Left ventricle myocardium superior (tissue), 1 donor: ENCODE results near the gene CD200. TPM values are rescaled to one million over a fixed set of nuclear protein-coding genes. Genes with fewer than 3 reads are reported as not detected.

Source experiments
- ATAC-seq: fragments of 200-7000 bp; cut with Tn5 transposase; one replicate; pipeline ENCODE4 v1.9.1; 2020; ENCODE audit warnings: mild to moderate bottlenecking, moderate library complexity
- DNase-seq: peaks from one replicate; pipeline ENCODE4 v3.0.0-alpha.2; 2020
- intact Hi-C: fragments of 100-400 bp; cut with micrococcal nuclease; formaldehyde crosslinking; loops from one replicate; pipeline ENCODE4 v1.11.0; 2022
- total RNA-seq: library from RNA; stranded (reverse); fragmentation: NEBNext Ultra II Directional; extraction: Animal tissue kit (Norgen Biotek cat#: 25700); gene quantifications from one replicate; pipeline ENCODE4 v1.2.1, GENCODE V29; 2021
- donor health status: DM: no; HTN: yes; CAD: no; lungs with severe emphysema.

Gene CD200
- total RNA-seq, 1 donor from 2014 or later, result 1.3 TPM

- DNase-seq, result no peak
- no peak for ATAC-seq
- intact Hi-C loops, result no loop called here
These were observed 18.9 kb downstream of the CD200 start for GRCh38 chr3:112351823-112352222.

DNA sequence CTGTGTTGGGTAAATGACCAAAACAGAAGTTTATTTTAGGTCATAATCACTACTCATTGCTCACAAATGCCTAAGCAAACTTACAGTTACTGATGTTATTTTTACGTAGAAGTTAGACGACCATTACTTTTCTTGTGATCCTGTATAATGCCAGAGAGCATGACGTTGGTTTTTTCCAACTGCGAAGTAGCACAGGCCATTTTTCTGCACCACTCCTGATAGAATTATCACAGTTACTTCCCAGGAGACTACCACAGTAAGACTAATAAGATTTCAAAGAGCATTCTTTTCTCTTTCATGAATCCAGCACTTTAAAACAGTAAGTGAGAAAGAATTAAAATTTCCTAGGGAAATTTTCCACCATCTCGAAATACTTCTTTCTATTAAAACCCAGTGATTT is 19.8 kb downstream of the CD200 start:
- intact Hi-C loops, result no loop called here
- ATAC-seq (no peak), DNase-seq (no peak)

DNA sequence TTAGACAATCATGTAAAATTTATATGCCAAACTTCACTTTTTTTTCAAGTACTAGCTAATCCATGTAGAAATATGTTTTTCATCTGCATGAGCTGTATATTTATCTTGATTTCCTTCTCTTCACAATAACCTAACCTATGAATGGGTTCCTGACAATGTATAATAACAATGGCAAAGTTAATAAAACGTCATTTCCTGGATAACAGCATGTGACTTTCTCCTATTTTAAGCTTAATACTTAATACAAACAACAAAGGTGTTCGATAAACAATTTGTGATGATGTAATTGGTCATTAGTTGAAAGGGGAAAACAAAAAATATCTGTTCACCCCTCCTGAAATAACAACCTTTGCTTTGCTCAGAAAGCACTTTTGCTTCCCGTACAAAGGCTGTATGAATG is 20.4 kb downstream of the CD200 start:
- intact Hi-C loops, result no loop called here
- DNase-seq (no peak), ATAC-seq (no peak)

GRCh38 chr3:112354642-112355306 is 21.8 kb downstream of the CD200 start:
- no peak for DNase-seq
- no peak for ATAC-seq
- intact Hi-C loops, result no loop called here

DNA sequence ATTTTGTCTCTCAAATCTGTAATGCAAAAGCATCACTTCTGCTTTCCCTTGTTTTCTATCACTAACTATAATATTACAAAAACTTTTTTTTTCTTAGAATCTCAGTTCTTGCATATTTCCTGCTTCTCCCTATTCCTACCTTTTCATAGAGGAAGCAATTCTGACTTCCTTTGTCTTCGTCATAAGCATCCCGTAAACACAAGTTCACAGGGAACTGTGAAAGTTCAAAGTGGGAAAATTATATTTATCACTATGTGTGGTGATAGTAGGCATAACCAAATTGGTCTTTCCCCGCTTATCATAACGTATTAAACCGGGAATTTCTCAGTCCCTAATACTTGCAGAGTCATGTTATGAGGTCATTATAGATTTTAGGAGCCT is 22.3 kb downstream of the CD200 start:
- intact Hi-C loops, result no loop called here
- ATAC-seq, result no peak
- DNase-seq, result no peak

- no peak for DNase-seq
- ATAC-seq, result peak; percentile 50
- intact Hi-C loops, result no loop called here
These were observed 25.2 kb downstream of the CD200 start for GRCh38 chr3:112357930-112358780.

- intact Hi-C loops, result no loop called here
- ATAC-seq (peak; percentile 70), DNase-seq (no peak)
These were observed 27.6 kb downstream of the CD200 start for GRCh38 chr3:112360561-112360960.

DNA sequence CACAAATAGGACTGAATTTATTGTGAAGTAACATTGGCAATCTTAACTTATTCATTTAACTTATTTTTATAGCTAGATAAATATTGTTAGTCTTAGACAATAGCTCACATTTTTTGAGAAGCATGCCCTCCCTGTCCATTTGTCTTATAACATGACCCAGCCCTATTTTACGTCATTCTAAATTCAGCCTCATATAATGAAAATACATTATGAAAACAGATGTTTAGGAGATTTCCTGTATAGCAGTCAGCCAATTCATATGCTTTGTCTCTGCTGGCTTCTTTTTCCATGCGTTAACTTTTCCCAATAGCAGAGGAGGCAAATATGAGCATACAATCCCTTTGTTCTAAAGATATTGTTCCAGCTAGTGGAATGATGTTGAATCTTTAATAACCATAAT is 29.3 kb downstream of the CD200 start:
- ATAC-seq (peak; percentile 25), DNase-seq (no peak)
- intact Hi-C loops, result no loop called here

- intact Hi-C loops, result no loop called here
- DNase-seq (no peak), ATAC-seq (no peak)
These were observed 31.3 kb downstream of the CD200 start for GRCh38 chr3:112364291-112364690.

GRCh38 chr3:112365035-112365434 is 32.1 kb downstream of the CD200 start:
- DNase-seq (no peak), ATAC-seq (no peak)
- intact Hi-C loops, result no loop called here

- DNase-seq (no peak), ATAC-seq (no peak)
- intact Hi-C loops, result no loop called here
These were observed 32.7 kb downstream of the CD200 start for GRCh38 chr3:112365636-112366035.

GRCh38 chr3:112366522-112366921 is 33.6 kb downstream of the CD200 start:
- peak; percentile 47 for ATAC-seq
- DNase-seq, result no peak
- intact Hi-C loops, result no loop called here

- ATAC-seq, result no peak
- no peak for DNase-seq
- intact Hi-C loops, result no loop called here
These were observed 38.6 kb downstream of the CD200 start for GRCh38 chr3:112371569-112371968.

DNA sequence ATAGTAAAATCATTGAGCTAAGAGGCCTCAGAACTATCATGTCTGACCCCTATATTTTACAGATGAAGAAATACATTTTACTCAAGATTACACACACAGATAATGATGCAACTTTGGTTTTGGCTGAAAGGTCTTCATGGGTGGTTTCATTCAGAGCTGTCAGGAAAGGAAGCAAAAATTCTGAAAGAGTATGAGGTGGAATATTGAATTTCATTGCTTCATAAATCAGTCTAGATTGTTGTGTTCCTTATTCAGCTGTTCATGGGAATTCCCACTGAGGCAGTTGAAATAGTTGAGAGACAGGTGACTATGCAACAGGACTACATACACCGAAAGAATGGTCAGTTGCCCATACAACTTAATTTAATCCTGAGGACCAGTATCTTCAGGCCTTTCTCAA is 39.4 kb downstream of the CD200 start:
- no peak for DNase-seq
- intact Hi-C loops, result no loop called here
- no peak for ATAC-seq

DNA sequence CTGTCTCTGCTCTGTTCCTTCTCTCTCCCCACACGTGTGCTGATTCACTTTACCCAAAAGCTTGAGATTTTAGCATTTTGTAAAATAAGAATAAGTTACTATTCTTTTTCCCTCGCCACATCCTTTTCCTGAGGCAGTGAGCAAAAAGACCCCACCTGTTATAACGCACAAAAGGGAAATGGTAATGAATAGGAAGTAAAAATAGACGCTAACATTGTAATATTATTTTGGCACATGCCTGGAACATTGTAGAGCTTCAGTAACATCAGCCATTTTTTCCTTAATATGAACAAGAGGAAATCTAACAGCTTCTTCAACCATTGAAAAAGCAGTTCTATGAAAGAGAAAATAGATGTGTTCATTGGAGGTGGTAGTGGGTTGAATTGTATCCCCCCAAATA is 40.5 kb downstream of the CD200 start:
- intact Hi-C loops, result no loop called here
- ATAC-seq (no peak), DNase-seq (no peak)

DNA sequence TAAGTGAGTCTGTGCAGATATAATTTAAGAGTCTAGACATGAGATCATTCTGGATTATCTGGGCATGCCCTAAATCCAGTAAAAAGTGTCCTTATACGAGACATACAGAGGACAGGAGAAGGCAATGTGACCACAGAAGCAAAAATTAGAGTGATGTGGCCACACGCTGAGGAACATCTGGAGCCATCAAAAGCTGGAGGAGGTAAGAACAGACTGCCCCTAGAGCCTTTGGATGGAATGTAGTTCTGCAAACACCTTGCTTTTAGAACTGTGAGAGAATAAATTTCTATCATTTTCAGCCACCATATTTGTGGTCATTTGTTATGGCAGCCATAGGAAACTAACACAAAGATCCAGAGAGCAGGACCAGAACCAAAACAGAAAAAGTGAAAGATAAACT is 41.0 kb downstream of the CD200 start:
- intact Hi-C loops, result no loop called here
- DNase-seq, result no peak
- no peak for ATAC-seq

DNA sequence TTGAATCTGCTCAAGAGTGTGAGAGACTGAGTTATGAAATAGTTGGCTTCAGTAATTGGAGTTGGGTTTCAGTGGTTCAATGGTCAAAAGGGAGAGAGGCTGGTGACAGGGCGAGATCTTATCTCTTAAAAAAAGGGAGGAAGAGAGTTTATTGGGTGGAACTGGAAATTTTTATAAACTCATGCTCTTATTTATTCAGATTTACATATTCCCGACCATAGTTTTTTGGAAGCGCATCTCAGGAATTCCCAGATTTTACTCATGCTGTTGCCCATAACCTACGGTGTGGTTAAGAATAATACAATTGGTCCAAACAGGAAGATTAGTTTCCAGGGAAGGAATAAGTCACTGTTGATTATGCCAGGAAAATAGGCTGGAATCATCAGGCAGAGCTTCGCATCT is 41.4 kb downstream of the CD200 start:
- DNase-seq (no peak), ATAC-seq (peak; percentile 48)
- intact Hi-C loops, result no loop called here

- no peak for DNase-seq
- intact Hi-C loops, result no loop called here
- ATAC-seq, result peak; percentile 14
These were observed 42.2 kb downstream of the CD200 start for GRCh38 chr3:112375117-112375516.

DNA sequence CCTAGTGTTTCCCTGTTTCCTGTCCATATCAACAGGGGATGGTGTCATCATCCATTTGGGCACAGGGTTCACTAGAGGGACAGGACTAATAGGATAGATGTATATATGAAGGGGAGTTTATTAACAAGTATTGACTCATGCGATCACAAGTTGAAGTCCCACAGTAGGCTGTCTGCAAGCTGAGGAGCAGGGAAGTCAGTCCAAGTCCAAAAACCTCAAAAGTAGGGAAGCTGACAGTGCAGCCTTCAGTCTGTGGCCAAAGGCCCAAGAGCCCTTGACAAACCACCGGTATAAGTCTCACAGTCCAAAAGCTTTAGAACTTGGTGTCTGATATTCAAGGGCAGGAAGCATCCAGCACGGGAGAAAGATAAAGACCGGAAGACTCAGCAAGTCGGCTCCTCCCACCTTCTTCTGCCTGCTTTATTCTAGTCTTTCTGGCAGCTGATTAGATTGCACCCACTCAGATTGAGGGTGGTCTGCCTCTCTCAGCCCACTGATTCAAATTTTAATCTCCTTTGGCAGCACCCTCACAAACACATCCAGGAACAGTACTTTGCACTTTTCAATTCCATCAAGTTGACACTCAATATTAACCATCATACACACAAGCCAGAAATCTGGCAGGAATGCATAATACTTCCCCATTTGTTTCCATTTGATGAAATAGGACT is 43.4 kb downstream of the CD200 start:
- DNase-seq, result no peak
- intact Hi-C loops, result no loop called here
- ATAC-seq, result peak; percentile 19

- ATAC-seq (peak; percentile 69), DNase-seq (no peak)
- intact Hi-C loops, result no loop called here
These were observed 44.0 kb downstream of the CD200 start for GRCh38 chr3:112376992-112377391.
